ENCODE measurements around the gene TM9SF4.
"Not testable (repeated sequence)": the region's sequence is repeated elsewhere in the genome, so short reads cannot be mapped to it uniquely, and the experiment has no call there.

The TM9SF4 gene

DNA sequence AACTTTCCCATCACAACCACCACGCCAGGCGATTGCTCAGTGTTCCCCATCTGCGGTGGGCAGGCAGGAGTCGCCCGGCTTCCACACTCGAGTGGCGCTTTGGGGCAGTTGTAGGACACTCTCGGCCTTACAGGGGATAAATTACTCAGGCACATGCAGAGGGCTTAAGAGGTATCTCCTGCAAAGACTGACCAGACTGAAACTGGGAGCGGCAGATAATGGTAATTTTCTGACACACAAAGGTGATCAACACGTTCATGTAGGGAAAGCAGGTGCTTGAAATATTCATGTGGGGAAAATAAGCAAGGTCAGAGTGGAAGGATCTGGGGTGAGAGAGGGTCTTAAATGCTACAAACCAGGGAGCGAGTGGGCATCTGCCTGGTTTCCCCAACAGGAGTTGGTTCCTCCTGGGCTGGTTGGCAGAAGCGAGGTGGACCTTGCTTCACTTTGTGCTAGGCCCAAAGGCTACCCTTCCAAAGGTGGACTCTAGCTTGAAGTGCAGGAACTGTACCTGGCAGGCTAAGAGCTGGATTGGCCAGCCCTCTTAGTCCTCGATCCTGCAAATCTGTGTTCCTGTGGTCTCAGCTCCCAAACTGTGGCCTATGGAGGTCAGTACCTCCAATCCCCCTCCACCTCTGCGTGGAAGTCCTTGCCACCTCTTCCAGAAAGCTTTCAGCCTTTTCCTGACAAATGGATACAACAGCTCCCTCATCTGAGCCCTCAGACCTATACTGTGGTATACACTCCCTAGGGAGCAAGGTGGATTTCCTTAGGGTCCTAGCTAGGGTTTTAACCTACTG, 81.3 kb downstream of the TM9SF4 start:
- DNase-seq (ENCODE audit: low spot score) = no peak

- DNase-seq (ENCODE audit: low spot score) = no peak
Measured at GRCh38 chr20:32191422-32191821, 81.9 kb downstream of the TM9SF4 start.

GRCh38 chr20:32191873-32192272, 82.4 kb downstream of the TM9SF4 start:
- no peak for DNase-seq (ENCODE audit: low spot score)

- DNase-seq (ENCODE audit: low spot score) = no peak
Measured at GRCh38 chr20:32192698-32193097, 83.2 kb downstream of the TM9SF4 start.

DNA sequence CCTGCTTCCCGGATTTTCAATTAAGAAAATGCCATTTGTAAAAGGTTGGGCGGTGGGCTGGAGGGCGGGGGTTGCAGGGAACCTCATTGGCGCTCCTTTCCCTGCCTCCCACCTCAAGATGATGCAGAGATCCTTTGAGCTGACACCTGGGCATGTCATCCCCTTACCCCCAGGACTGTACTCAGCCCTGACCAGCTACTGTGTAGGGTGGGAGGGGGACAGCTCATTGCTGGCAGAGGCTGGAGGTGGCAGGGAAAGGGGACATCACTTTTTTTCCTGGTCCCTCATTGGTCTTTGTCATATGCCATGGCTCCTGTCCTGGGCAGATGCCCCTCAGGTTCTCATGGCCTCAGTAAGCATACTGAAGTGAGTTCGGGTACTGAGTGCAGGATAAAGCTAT, 83.8 kb downstream of the TM9SF4 start:
- DNase-seq (ENCODE audit: low spot score) = not testable (repeated sequence)

GRCh38 chr20:32193996-32194395, 84.5 kb downstream of the TM9SF4 start:
- no peak for DNase-seq (ENCODE audit: low spot score)

DNA sequence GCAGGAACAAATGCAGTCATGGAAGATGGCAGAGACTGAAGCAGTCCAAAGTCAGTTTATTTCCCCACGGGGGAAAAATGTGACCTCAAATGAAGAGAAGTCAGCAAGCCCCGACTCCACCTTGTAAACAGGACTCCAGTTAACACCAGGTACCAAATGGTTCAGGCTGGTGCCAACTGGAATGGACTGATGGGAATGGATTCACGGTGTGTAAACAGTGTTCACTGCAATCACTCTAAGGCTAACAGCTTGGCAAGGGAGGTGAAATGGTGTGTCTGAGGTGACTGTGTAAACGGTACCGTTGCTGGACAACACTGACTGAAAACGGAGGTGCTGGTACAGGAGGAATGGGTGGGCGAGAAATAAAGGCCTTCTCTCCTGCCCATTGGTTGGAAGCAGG, 86.1 kb downstream of the TM9SF4 start:
- no peak for DNase-seq (ENCODE audit: low spot score)

DNA sequence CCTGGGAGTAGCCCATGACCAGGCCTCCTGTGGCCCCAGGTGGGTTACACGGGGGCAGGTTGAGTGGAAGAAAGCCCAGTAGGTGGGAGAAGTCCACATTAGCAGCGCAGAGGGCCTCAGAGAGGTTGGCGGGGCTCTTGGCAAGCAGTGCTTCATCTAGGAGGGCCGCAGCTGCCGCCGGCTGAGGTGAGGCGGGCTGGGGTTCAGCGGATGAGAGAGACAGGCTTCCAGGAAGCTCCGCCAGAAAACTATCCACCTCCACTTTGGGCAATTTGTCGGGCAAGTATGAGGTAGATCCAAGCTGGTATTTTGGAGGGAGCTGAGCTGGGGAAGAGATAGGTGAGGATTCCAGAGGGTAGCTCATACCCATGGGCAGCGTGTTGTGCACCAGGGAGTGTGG, 87.1 kb downstream of the TM9SF4 start:
- not testable (repeated sequence) for DNase-seq (ENCODE audit: low spot score)

DNA sequence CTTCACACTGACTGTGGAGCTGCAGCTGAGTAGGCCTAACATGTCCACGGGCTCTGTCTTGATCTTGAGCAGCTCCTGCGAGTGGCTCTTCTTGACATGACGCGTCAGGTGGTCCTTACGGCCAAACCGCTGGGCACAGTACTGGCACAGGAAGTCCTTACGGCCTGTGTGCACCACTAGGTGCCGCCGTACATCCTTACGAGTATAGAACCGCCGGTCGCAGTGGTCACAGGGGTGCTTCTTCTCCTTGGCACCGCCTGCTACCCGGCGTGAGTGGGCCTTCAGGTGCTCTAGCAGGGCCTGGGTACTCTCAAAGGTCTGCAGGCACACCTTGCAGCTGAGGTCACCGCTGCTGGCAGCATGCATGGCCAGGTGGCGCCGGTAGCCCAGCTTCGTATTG, 87.6 kb downstream of the TM9SF4 start:
- DNase-seq (ENCODE audit: low spot score) = not testable (repeated sequence)

- no peak for DNase-seq (ENCODE audit: low spot score)
Measured at GRCh38 chr20:32199006-32199405, 89.5 kb downstream of the TM9SF4 start.

GRCh38 chr20:32201296-32201976, 91.9 kb downstream of the TM9SF4 start:
- no peak for DNase-seq (ENCODE audit: low spot score)

GRCh38 chr20:32201977-32202363, 92.5 kb downstream of the TM9SF4 start:
- no peak for DNase-seq (ENCODE audit: low spot score)

DNA sequence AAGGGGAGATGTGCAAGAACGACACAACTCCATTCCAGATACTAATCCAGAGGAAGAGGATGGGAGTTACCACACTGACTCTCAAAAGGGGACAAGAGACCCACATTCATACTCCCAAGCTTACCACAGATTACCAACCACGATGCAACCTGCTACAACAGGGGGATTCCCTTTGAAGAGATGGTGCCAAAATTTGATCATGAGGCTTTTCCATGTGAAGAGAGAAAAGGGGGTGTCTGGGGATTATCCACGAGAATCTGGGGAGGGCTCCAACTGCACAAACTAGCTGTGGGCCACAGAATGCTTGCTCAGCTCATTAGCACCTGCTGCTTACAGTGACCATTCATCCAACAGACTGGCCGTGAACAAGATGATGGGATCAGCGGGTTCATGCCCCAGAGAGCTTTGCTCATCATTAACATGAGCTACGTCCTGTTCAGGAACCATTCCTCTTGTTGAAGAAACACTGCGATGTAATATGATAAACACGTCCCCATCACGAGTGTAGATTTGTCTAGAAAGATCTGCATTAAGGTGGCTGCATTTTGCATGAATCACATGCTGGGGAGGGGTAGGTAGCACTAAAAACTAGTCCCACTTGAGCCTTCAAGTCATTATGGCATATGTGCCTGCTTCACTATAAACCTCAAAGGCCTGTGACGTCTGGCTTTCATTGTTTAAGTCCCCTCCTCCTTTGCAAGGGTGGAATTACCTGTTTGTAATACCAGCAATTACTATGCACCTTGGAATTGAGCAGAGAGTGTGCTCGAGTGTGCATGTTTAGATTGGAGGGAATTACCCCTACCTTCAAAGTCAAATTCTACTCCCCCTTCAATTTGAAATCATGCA, 94.1 kb downstream of the TM9SF4 start:
- DNase-seq (ENCODE audit: low spot score) = no peak

DNA sequence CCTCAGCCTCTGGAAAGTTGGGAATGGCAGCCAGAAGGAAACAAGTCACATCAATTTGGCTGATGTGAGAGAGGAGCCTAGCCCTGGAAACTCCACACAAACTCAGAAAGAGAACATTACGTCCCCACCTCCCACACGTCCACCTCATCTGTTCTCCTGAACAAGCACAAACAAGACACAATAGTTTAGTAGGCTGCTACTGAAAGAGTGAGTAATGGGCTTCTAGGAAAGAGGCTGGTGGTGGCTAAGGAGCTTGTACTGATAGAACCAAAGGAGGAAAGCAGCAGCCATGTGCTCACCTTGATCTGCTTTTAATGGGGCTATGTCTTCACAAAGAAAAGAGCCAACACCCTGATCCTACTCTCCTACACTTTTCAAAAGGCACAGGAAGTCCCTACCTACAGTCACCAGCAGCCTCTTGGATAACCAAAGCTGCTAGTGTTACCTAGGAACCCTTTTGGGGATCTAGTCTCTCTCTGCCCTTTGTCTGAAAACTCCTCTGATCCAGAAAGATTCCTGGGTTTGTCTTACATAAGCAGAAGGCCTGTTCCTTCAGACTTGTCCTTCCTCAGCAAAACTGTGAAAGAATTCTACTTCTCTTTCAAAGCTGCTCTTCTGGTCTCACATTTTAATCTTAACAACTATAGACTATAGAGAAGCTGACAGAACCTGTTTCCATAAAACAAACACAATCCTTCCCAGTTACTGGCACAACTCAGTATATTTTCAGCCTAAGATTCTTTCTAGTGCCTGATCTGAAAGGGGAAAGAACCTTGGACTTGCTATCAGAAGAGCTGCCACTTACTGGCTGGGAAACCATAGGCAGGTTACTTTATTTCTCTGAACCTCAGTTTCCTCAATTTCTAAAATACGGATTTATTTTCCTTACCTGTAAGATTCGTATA, 94.9 kb downstream of the TM9SF4 start:
- no peak for DNase-seq (ENCODE audit: low spot score)

- no peak for DNase-seq (ENCODE audit: low spot score)
Measured at GRCh38 chr20:32205110-32205842, 95.8 kb downstream of the TM9SF4 start.

- no peak for DNase-seq (ENCODE audit: low spot score)
Measured at GRCh38 chr20:32205843-32206759, 96.6 kb downstream of the TM9SF4 start.

DNA sequence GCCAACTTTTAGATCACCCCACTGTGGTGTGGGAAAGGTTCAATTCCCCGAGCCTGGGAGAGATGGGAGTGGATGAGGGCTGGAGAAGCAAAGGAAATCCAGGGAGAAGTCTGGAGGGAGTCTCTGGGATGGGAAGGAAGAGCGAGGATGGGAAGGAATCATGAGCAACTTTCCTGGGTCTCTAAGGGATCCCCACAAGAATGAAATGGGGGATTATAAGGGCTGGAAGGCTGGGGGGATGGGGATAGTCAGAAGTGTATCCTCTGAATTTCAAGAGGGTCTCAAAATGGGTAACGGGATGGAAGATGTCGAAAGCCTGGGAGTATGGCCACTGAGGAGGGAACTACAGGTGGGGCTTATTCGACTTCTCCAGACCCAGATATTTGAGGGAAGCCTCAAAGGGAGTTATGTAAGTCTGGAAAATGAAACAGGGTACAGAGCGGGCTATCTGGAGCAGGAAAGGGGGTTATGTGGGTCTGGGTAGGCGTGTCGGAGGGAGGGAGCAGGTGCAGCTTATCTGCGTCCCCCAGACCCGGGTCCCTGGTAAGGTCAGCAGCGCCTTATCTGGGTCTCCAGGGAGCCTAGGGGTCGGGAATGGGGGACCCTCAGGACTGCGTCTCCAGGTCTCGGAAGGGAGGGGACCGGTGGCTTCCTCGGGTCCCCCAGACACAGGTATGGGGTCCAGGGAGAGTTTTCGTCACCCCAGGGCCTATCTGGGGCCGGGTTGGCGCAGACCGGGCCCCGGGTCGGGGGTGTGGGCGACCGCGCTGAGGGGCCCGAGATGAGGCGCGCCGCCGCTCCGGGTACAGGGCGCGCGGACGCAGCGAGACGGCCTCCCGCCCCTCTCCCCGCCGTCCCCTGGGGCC, 97.5 kb downstream of the TM9SF4 start:
- DNase-seq (ENCODE audit: low spot score) = no peak

- peak; percentile 99 for DNase-seq (ENCODE audit: low spot score)
Measured at GRCh38 chr20:32207626-32208498, 98.3 kb downstream of the TM9SF4 start, which contains the start of the genes PLAGL2 and POFUT1. TSS of gene PLAGL2 (minus strand) at chr20:32207743. CDS start at chr20:32202178, 5,565 bp downstream. TSS of gene POFUT1 (plus strand) at chr20:32207880. CDS start at chr20:32207942, 62 bp downstream.
